Body of pancreas (tissue), 4 donors: ENCODE data around the gene FBXW8.

Experiments
- POLR2A ChIP-seq, 3 donors: fragments of 450-650 bp; IDR thresholded peaks; one replicate each; pipeline ENCODE4 v1.6.1; 2016; ENCODE audit warnings: antibody characterized with exemption in 3 of 3, mild to moderate bottlenecking in 2 of 3
- TF ChIP-seq, protein P1 (sequence below), 7 experiments: fragments of 450-650 bp in 4 of 7; fragments of 200-600 bp in 3 of 7; sonication (generic) in 3 of 7; IDR thresholded peaks; one replicate each; pipeline ENCODE4 v1.5.1; 2016 to 2019; ENCODE audit warnings: antibody characterized with exemption in 7 of 7

DNA sequence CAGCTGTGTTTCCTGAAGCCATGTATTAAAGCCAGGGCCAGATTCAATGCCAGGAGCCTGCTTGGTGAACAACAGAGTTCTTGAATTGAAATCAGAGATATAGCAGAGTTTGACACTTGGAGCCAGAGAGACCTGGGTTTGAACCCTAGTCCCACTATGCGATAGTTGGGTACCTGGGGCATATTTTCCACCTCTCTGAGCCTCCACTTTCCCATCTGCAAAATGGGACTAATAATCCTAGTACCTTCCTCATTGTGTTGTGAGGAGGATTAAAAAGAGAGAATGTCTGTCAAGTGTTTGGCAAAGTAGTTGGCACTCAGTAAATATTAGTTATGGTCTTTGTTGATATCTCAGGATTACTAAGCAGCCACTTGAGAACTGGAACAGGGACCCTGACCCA is 23.5 kb upstream of the FBXW8 start:
- no peak for TF ChIP-seq POLR2A (IDR thresholded peaks at IDR 0.05)
- TF ChIP-seq, protein P1, sequence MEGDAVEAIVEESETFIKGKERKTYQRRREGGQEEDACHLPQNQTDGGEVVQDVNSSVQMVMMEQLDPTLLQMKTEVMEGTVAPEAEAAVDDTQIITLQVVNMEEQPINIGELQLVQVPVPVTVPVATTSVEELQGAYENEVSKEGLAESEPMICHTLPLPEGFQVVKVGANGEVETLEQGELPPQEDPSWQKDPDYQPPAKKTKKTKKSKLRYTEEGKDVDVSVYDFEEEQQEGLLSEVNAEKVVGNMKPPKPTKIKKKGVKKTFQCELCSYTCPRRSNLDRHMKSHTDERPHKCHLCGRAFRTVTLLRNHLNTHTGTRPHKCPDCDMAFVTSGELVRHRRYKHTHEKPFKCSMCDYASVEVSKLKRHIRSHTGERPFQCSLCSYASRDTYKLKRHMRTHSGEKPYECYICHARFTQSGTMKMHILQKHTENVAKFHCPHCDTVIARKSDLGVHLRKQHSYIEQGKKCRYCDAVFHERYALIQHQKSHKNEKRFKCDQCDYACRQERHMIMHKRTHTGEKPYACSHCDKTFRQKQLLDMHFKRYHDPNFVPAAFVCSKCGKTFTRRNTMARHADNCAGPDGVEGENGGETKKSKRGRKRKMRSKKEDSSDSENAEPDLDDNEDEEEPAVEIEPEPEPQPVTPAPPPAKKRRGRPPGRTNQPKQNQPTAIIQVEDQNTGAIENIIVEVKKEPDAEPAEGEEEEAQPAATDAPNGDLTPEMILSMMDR (IDR thresholded peaks at IDR 0.05), result no peak
